Umbilical cord (tissue), 2 donors: ENCODE measurements around the gene HOXD8. TPM values are rescaled to one million over a fixed set of nuclear protein-coding genes. Genes with fewer than 3 reads are reported as not detected.

ENCODE experiments used
- DNase-seq: peaks from one replicate; pipeline ENCODE4 v3.0.0-alpha.2; 2015; ENCODE audit warnings: low spot score
- total RNA-seq: library from RNA; depleted of rRNA; stranded (reverse); fragments of >200 nt; gene quantifications from one replicate; pipeline ENCODE4 v1.2.3, GENCODE V29; 2014; ENCODE audit warnings: low replicate concordance; ENCODE audit not compliant: insufficient read depth

Gene HOXD8
- total RNA-seq, 1 donor from 2014 or later, result 8.7 TPM

- no peak for DNase-seq
Observed at GRCh38 chr2:176129813-176130146, 275 bp downstream of the HOXD8 start.

DNA sequence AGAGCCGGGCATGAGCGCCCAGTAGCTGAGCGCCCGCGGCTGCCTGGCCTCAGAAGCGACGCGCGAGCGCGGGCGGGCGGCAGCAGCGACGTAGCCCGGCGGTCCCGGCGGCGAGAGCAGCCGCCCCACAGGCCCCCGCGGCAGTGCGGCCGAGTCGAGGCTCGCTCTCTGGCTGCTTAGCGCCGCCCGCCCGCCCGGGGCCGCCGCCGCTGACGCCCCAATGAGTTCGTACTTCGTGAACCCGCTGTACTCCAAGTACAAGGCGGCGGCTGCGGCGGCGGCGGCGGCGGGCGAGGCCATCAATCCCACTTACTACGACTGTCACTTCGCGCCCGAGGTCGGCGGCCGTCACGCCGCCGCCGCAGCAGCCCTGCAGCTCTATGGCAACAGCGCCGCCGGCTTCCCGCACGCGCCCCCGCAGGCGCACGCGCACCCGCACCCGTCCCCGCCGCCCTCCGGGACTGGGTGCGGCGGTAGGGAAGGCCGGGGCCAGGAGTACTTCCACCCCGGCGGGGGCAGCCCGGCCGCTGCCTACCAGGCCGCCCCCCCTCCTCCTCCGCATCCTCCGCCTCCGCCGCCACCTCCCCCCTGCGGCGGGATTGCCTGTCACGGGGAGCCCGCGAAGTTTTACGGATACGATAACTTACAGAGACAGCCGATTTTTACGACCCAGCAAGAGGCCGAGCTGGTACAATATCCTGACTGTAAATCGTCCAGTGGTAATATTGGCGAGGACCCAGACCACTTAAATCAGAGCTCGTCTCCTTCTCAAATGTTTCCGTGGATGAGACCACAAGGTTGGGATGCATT is 847 bp downstream of the HOXD8 start:
- DNase-seq, result no peak

GRCh38 chr2:176130957-176131847 is 1.7 kb downstream of the HOXD8 start:
- no peak for DNase-seq

DNA sequence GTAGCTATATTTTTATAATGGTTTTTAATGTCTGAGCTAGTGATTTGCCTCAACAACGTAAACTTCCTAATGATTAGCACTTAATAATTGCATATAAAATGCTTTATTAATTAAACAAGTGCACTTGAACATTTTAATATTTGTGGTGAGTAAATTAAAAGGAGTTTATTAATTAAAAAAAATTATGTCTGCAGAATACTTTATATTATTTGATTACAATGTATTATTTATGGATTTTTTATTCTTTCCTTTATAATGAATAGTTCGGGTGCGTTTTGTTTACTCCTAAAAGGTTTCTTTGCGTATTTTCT is 2.3 kb downstream of the HOXD8 start:
- no peak for DNase-seq

DNA sequence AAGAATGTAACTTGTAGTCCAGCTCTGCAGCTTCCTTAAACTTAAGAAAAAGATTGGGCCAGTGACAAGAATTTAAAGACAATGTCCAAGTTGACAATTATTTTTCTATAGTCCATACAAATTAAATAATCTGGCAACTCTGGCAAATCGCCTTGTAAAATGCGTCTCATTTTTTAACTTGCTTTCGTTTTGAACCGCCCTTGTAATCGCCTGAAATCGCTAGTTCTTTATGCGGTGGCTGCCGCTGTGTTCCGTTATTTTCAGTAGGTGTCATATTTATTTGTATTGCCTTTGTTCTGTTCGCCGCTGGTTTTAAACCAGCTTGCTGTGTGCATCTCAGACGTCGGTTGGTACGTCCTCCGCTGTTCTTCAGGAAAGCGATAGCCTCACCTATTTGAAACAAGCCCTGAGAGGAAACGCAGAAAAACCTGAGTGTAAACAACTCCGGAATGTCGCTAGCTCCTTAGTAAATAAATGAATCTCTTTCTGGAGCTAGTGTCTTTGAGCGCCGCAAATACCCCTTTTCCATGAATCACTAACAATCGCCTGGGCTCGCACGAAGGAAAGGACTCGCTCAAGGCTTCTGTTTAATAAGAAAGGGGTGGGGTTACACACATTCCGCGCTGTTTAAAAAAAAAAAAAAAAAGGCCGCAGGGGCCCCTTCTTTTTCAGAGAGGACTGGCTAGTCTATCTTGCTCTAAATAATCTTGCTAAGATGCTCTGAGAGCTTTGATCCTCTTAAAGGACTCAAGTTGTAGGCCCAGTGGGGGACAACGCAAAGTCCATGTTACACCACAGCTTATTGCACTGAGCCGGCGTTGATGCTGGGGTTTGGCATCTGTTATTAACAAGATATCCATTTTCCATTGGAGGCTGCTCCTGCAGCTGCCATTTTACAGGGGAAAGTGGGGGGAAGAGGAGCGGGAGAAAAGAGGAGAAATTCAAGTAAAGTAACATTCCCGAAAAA is 3.0 kb downstream of the HOXD8 start:
- peak; percentile 61 for DNase-seq

DNA sequence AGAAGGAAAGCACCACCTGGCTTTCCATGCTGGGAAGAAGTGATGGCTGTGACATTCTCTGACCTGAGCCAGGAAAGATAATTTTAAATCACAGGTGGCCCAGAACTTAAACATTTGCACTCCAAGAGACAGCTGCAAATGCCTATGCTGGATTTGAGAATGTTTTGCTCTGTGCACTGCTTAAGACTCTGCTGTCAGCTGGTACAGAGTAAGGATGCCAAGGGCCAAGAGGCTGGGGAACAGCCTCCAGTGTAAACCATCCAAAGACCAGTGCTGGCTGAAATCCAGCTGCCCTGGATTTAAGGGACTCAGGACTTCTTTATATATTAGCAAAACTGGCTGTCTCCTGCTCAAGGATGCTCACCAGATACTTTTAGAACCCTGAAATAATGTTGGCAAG is 3.9 kb downstream of the HOXD8 start:
- DNase-seq, result peak; percentile 55

DNA sequence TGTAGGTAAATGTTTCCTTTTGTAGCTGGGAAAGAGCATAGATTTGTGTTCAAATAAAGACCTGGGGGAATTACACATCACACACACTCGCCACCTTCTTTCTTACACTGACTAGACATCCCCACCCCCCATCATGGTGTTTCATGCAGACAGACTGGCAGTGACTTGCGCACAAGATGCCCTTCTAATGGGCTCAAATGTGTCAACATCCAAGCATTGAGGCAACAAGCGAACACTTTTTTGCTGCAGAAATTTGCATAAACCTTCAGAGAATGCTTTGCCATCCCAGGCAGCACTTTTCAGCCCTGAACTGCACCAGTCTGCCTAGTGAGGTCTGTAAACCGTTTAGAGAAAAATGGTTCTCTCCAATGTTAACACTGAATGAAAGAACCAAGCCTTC is 4.5 kb downstream of the HOXD8 start:
- no peak for DNase-seq

- DNase-seq, result no peak
Observed at GRCh38 chr2:176135035-176135440, 5.5 kb downstream of the HOXD8 start.

- DNase-seq, result peak; percentile 45
Observed at GRCh38 chr2:176136374-176137251, 7.1 kb downstream of the HOXD8 start.

- DNase-seq, result no peak
Observed at GRCh38 chr2:176137252-176137580, 7.7 kb downstream of the HOXD8 start.

DNA sequence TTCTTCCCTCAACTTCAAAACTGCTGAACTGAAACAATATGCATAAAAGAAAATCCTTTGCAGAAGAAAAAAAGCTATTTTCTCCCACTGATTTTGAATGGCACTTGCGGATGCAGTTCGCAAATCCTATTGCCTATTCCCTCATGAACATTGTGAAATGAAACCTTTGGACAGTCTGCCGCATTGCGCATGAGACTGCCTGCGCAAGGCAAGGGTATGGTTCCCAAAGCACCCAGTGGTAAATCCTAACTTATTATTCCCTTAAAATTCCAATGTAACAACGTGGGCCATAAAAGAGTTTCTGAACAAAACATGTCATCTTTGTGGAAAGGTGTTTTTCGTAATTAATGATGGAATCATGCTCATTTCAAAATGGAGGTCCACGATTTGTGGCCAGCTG is 8.4 kb downstream of the HOXD8 start:
- DNase-seq, result no peak

- no peak for DNase-seq
Observed at GRCh38 chr2:176138526-176138922, 9.0 kb downstream of the HOXD8 start.

DNA sequence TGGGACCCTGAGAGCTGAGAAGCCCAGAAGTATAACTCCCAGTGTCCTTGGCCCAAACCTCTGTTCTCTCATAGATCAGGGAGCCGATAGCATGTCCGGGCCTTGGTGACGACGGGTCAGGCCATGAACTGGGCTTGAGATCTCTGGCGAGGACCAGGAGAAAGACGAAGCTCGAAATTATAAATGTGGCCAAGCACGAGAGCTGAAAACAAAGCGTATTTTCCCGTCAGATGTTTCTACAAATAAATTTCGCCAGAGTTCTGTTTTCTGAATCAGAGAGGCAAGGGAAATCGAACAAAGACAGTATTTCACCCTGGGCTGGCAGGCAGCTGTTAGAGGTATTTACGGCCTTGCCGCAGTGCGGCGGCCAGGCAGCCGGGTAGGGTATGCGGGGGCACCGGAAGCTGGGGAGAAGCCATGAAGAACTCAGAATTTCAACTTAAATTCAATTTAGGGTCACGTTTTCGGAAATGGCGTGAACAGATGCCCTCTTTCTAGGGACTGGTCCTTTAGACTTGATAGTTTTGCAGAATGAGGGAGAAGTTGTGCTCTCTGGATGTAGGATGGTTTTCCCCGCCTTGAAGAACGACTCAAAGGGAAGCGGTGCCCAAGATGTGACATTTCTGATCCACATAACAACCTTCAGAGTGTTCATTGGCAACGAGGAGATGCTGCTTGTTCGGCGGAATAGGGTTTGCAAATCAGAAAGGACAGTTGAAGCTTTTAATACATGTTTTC is 9.6 kb downstream of the HOXD8 start:
- no peak for DNase-seq

- DNase-seq, result no peak
Observed at GRCh38 chr2:176139661-176140512, 10.4 kb downstream of the HOXD8 start.

- DNase-seq, result peak; percentile 80
Observed at GRCh38 chr2:176140513-176141317, 11.2 kb downstream of the HOXD8 start.

DNA sequence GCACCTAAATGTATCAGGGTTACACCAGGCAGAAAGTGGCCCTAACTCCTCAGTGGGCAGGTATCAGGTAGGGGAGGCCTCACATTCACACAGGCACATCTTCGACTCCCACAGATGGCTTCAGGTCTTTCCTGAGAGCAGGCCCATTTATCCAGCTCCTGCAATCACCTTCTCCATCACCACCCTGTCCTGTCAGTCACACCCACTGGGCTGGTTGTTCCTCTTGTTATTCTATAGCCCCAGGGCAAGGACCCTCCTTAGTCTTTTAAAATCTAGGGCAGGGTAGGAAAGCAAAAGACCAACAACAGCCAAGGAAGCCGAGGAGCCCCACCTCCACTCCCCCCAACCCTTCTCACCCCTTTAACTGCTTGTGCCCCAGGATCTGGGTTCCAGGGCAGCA is 12.8 kb downstream of the HOXD8 start:
- DNase-seq, result no peak

- no peak for DNase-seq
Observed at GRCh38 chr2:176145085-176145969, 15.8 kb downstream of the HOXD8 start.
